ENCODE results near the gene GVQW3.
A peak's percentile ranks its signal among the peaks of the same experiment; 100 is the strongest.

Gene GVQW3

DNA sequence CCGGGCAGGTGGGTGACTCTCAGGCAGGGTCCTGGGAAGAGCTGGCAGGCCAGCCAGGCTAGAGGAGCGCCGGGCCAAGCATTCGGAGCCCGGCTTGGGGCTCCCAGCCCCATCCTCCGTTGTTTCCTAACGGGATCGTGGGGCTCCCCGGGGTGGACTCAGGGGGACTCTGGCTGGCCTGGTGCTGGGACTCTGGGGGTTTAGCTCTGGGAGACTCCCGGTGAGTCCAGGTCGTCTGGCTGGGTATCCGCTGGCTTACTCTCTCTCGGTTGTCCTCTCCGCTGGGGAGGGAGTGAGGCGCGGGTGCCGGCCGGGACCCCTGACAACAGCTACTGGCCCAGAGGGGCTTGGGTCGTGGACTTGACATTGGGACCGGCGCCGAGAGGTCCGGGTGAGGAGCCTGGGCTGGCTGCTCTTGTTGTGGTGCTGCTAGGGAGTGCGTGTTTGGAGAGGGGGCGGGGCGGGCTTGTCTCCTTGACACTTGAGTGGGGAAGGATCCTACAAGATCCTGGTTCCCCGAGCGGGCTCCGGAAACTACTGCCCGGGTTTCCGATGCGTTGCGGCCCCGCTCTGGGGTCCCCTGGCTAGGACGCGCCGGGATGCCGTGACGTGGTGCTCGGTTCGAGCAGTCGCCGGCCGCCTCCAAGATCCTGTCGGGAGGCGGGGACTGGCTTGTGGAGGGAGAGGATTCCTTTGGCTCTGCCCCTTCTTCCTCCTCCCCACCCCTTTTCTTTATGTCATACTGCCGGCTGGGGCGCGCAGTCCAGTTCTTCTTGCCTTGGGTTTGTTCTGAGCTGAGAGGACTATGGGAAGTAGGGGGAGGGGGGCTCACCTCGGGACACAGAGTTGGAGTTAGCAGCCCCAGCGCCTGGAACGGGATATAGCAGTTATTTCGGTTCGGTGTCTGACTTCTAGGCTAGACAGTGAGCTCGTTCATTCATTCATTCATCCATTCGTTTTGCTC lies 64.3 kb downstream of the GVQW3 start:
- DNase-seq (ENCODE audit: low spot score): peak; percentile 63

DNA sequence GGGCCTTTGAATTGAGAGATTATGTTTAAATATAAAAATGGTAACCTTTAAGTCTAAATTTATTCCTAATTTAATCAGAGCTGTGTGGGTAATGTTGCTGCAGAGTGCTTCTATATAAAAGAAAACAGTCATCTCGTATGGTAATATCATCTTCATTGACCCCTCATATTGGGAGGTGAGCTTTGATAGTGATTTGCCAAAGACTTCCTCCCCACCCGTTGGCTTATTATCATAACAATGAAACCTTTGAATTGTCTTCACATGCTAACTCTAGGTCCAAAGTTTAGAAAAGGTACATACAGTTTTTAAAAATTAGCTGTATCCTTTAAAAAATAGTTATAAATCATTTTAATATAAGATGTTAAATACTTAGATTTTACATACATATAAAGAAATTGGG lies 67.4 kb downstream of the GVQW3 start:
- DNase-seq (ENCODE audit: low spot score): no peak

GRCh38 chr11:76453248-76453647 lies 72.1 kb downstream of the GVQW3 start:
- DNase-seq (ENCODE audit: low spot score): no peak

DNA sequence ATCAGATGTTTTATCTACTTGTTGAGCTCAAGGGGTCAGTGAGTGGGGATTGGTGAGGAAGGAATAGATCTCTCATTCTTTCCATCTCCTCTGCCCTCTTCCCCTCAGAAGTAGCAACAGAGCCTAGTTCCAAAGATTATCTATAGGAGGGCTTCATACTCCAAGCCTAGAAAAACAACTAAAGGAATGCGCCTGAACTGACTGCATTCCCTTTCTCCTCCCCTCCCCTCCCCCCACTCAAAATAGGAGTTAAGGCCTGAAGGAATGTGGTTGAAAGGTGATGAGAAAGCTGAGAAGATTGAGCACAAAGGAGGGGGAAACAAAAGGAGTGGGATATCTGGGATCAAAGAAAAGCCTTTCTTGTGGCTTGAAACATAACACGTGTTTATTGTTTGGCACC lies 74.2 kb downstream of the GVQW3 start:
- DNase-seq (ENCODE audit: low spot score): no peak

GRCh38 chr11:76455931-76456330 lies 74.8 kb downstream of the GVQW3 start:
- no peak for DNase-seq (ENCODE audit: low spot score)

- DNase-seq (ENCODE audit: low spot score): no peak
These were observed 75.4 kb downstream of the GVQW3 start for GRCh38 chr11:76456571-76456970.

Measured in activated CD4-positive, alpha-beta T cell treated with anti-CD3 and anti-CD28 coated beads, Interleukin-2, Interleukin-4, amounts not matched to agents 100 ng/mL and 50 ng/mL, durations not matched to agents 16 hours and 8 hours (primary cell).